WTC11 (cell line): Measurements from ENCODE around the gene TSC1.

ENCODE experiments used
- TF ChIP-seq, protein P1 (sequence below): sonication (generic); formaldehyde crosslinking; conservative IDR thresholded peaks from 2 replicates; pipeline ENCODE4 v1.8.1; 2022; ENCODE audit warnings: mild to moderate bottlenecking, missing genetic modification reagents
- TF ChIP-seq, protein P2 (sequence below): fragments of 250-450 bp; sonication (Bioruptor Pico); IDR thresholded peaks from 2 replicates; pipeline ENCODE4 v1.9.0; 2021; ENCODE audit warnings: mild to moderate bottlenecking
- TF ChIP-seq, protein P3 (sequence below): fragments of 200-600 bp; IDR thresholded peaks from 2 replicates; pipeline ENCODE4 v1.8.0; 2022; ENCODE audit warnings: antibody characterized with exemption

DNA sequence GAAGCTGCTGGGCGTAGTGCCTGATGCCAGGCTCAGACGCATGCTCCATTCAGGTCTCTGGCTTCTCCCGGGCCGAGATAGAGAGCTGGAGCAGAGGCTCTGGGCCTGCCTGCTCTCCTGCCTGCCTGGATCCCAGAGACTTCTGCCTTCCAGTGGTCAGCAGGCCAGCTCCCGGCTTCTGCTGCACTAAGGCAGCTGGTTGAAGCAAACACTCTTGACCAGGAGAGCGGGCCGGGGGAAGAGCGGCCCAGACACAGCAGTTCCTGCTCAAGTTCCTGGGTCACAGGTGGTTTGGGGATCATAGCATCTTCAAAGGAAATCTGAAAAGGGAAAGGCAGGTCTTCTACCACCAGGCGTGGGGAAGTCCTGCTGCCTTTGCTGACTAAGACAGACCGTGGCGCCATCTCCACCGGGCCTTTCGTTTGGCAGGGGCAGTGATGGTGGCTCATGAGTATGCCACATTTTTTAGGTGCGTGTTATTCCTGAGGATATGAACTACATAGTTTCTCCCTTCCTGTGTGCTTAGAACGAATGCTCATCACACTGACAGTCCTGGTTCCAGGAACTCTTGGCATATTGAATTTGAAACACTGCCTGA, 97.4 kb downstream of the TSC1 start:
- TF ChIP-seq, protein P1, sequence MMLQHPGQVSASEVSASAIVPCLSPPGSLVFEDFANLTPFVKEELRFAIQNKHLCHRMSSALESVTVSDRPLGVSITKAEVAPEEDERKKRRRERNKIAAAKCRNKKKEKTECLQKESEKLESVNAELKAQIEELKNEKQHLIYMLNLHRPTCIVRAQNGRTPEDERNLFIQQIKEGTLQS: no peak
- TF ChIP-seq, protein P2, sequence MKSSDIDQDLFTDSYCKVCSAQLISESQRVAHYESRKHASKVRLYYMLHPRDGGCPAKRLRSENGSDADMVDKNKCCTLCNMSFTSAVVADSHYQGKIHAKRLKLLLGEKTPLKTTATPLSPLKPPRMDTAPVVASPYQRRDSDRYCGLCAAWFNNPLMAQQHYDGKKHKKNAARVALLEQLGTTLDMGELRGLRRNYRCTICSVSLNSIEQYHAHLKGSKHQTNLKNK (CRISPR knock-in tag): no peak
- TF ChIP-seq, protein P3, sequence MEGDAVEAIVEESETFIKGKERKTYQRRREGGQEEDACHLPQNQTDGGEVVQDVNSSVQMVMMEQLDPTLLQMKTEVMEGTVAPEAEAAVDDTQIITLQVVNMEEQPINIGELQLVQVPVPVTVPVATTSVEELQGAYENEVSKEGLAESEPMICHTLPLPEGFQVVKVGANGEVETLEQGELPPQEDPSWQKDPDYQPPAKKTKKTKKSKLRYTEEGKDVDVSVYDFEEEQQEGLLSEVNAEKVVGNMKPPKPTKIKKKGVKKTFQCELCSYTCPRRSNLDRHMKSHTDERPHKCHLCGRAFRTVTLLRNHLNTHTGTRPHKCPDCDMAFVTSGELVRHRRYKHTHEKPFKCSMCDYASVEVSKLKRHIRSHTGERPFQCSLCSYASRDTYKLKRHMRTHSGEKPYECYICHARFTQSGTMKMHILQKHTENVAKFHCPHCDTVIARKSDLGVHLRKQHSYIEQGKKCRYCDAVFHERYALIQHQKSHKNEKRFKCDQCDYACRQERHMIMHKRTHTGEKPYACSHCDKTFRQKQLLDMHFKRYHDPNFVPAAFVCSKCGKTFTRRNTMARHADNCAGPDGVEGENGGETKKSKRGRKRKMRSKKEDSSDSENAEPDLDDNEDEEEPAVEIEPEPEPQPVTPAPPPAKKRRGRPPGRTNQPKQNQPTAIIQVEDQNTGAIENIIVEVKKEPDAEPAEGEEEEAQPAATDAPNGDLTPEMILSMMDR: no peak
